Right renal pelvis (tissue), 4 donors: ENCODE data around the gene OXA1L. TPM values are rescaled to one million over a fixed set of nuclear protein-coding genes. Genes with fewer than 3 reads are reported as not detected.
"Not testable (repeated sequence)": the region's sequence is repeated elsewhere in the genome, so short reads cannot be mapped to it uniquely, and the experiment has no call there.

Experiments
- DNase-seq, 4 donors: peaks; one replicate each; pipeline ENCODE4 v3.0.0-alpha.2; 2013; ENCODE audit warnings: low read depth in 4 of 4, low spot score in 3 of 4, missing footprints in 1 of 4
- polyA plus RNA-seq, 4 donors: library from polyadenylated mRNA; unstranded; fragments of 120-200 nt; gene quantifications; one replicate each; pipeline ENCODE4 v1.2.1, GENCODE V29; 2013; ENCODE audit not compliant: insufficient read length in 4 of 4

OXA1L gene
- polyA plus RNA-seq, 4 donors: 131 to 150 (median 139) TPM

DNA sequence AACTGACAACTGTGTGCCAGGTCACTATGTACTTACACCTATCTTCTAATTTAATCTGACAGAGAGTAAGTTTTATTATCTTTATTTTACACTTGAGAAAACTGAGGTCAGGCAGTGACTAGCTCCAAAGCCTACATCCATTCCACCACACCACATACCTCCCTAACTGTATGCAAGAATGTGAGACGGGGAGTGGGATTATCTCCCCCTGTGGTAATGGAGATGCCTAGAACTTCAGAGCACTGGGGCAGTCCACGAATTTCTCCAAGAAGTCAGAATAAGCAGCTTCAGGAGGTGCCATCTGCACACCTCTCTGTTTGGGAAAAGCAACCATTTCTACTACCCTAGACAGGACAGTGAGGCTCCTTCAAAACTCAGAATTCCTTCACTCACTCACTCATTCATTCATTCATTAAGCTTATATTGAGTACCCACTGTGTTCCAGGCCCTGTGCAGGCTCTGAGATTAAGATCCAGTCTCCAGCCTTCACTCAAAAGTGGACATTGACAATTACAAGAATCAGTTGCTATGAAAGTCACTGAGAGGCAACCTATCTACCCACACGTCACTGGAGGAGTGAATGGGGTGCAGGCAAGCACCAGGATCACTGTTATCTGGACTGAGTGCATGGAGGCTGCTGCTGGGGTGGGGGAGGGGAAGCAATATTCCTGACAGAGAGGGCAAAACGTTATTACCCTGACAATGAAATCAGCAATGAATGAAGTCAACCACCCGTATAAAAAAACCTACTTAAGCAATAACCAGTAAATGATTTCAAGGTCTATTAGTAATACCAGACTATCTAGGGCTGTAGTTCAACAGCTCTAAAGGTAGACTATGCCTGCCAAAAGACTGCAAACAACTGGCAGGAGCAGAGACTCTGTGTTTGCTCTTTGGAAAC, 30.8 kb downstream of the OXA1L start:
- DNase-seq: no peak

DNA sequence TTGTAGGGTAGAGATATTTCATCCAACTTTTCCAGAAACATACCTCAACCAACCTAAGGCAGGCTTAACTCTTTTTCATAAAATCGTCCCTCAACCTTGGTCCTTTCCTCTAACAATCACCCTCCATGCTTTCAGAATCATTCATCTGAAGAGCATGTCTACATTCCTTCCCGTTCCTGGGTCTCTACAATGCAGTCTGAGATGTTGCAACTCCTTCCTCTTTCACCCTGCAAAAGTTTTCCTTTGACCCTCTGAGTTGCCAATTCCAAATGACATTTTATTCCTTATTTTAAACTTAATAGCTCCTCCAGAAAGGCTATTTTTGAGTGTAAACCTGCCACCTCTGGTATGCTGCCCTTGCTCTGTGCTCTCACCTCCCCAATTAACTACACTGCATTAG, 32.0 kb downstream of the OXA1L start:
- no peak for DNase-seq

DNA sequence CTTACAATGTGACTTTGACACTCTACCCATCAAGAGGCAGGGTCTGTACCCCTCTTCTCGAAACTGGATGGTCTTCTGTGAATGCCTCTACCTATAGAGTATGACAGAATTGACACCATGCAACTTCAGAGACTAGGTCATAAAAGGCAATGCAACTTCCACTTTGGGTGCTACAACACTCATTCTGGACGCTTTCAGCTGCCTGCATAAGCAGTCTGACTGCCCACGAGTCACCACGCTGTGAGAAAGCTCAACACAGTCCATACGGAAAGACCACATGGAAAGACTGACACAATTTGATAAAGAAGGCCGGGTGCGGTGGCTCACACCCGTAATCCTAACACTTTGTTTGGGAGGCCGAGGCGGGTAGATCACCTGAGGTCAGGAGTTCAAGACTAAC, 33.9 kb downstream of the OXA1L start:
- no peak for DNase-seq

DNA sequence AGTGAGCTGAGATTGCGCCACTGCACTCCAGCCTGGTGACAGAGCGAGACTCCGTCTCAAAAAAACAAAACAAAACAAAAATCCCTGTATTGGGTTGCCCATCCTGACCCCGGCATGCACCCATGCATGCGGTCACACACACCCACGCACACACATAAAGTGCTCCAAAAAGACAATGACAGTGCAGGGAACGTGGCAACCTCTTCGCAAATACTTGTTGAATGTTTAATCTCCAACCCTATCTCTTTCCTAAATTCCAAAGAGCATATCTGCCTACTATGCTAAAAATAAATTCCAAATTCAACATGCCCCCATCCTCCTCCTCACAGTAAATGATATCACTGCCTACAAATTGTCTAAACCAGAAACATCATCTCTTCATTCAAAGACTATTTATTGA, 35.2 kb downstream of the OXA1L start:
- DNase-seq: no peak

DNA sequence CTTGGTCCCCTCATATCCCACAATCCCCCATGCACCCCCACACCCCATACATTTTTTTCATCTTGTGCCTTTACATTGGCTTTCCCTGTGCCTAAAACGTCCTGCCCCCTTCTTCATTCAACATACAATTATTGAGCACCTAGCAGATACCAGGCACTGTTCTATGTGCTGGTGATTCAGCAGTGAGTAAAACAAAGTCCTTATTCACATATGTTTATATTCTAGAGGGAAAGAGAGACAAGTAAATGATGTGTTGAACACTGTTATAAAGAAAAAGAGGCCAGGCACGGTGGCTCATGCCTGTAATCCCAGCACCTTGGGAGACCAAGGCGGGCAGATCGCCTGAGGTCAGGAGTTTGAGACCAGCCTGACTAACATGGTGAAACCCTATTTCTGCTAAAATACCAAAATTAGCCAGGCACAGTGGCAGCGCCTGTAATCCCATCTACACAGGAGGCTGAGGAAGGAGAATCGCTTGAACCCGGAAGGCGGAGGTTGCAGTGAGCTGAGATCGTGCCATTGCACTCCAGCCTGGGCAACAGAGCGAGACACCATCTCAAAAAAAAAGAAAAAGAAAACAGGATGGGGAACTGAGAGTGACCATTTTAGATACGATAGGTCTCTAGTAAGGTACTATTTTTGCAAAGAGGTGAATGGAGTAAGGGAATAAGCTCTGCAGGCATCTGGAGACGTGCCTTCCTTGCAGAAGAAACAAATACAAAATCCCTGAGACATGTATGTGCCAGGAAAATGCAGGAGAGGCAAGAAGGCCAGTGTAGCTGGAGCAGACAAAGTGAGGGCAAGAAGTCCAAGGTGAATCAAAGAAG, 36.6 kb downstream of the OXA1L start:
- DNase-seq: no peak

DNA sequence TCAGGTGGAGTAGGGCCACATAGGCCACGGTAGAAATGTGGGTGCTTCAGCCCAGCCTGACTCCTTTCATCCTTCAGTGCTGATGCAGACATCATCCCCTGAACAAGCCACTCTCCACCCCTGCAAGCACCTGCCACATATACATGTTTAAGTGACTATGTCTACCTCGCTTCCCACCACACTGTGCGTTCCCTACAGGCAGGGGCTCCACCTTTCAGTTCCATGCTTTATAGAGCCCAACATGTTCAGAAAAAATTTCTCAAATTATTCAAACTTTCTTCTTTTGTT, 37.1 kb downstream of the OXA1L start:
- DNase-seq: no peak

DNA sequence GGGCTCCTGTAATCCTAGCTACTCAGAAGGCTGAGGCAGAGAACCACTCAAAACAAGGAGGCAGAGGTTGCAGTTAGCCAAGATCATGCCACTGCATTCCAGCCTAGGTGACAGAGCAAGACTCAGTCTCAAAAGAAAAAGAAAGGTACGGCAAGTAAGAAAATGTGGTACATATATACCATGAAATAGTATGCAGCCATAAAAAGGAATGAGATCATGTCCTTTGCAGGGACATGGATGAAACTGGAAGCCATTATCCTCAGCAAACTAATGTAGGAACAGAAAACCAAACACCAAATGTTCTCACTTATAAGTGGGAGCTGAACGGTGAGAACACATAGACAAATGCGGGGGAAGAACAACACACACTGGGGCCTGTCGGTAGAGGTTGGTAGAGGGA, 38.7 kb downstream of the OXA1L start:
- DNase-seq: not testable (repeated sequence)

DNA sequence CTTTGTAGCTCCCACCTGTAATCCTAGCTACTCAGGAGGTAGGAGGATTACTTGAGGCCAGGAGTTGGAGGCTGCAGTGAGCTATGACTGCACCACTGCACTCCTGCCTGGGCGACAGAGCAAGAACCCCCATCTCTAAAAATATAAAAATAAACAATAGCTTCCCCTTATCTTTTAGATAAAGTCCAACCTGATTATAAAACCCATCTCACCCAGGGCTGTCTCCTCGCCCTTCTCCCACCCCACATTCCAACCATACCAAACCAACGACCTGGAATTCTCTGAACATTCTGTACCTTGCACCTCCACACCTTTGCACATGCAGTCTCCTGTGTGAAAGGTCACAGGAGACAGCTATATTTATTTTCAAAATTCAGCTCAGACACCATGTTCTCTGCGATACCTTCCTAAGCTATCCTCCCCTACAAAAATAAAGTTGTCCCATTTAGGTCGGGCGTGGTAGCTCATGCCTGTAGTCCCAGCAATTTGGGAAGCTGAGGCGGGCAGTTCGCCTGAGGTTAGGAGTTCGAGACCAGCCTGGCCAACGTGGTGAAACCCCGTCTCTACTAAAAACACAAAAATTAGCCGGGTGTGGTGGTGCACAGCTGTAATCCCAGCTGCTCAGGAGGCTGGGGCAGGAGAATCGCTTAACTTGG, 41.1 kb downstream of the OXA1L start:
- no peak for DNase-seq

DNA sequence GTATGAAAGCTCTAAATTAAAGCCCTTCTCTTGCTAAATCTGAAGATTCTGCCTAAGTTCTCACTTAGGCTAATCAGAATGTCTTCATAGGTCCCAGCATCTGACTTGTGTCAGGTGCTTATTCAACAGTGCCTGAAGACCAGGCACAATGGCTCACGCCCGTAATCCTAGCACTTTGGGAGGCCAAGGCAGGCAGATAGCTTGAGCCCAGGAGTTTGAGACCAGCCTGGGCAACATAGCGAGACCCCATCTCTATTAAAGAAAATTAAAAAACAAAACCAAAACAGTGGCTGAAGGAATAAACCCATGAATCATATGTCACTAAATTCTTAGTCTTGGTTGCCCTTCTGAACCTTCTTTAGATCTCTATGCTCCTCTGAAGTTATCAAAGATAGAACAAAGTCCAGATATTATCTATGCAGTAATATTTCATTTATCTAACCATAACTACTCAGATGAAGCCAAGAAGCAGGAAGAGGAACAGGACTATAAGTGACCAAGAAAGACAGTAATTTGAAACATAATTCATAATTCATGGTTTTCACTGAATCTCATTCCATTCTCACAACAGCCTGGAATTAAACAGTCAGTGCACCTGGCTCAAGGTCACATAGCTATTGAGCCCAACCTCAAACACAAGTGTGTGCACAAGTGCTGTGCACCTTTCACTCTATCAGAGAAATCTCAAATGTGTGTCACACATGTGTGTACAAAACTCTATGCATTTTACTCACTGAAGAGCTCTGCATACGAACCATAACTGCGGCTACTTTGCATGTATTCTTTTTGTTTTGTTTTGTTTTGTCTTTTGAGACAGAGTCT, 42.1 kb downstream of the OXA1L start:
- no peak for DNase-seq

DNA sequence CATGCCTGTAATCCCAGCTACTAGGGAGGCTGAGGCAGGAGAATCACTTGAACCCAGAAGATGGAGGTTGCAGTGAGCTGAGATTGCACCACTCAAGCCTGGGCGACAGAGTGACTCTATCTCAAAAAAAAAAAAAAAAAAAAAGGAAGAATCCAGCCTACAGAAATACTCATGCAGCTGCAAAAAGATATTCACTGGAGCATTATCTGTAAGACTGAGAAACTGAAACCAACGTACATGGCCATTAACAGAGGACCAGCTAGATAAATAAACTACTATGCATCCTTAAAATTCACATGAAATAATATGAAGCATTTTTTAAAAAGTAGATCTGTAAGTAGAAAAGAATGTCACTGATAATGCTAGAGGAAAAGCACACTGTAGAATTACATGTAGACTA, 45.2 kb downstream of the OXA1L start:
- DNase-seq: no peak

DNA sequence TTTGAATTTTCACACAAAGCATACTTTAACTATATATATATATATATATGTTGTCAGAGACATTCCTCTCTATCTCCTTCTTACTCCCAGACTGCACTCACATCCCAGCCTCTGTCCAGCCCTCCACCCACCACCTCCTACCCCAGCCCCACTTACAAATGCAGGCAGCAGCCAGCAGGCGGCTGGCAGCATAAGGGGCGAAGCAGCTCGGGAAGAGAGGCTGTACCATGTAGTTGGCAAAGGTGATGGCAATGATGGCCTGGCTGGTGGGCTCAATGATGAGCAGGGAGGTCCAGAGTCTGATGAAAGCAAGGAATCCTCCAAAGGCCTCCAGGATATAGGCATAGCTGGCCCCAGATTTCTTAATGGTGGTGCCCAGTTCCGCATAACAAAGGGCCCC, 46.3 kb downstream of the OXA1L start:
- no peak for DNase-seq

DNA sequence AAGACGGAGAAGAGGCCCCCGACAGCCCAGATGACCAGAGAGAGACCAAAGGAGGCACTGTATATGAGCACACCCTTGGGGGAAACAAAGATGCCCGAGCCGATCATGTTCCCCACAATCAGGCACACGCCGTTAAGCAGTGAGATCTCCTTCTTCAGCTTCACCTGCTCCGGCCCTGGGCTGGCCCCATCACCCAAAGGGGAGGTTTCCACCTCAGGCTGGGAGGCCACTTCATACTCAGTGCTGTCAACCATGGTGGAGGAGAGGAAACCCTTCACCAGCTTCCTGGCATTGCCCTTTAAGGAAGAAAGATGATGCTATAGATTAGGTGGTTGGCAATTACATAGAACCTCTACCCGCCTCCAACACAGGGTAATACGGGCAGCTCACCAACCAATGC, 46.7 kb downstream of the OXA1L start:
- DNase-seq: no peak

DNA sequence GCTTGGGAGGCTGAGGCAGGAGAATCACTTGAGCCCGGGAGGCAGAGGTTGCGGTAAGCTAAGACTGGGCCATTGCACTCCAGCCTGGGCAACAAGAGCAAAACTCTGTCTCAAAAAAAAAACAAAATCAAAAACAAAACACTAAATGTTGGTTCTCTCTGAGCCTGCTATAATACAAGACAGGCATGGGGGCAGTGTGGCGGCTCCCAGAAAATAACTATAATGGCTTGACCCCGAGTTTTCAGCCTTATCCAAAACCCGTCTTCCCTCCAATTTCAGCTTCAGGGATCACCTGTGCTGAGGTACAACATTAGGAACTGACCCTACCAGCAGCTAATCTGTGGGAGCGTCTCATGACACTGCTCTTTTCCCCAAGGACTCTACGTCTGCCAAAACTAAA, 47.9 kb downstream of the OXA1L start:
- DNase-seq: no peak

DNA sequence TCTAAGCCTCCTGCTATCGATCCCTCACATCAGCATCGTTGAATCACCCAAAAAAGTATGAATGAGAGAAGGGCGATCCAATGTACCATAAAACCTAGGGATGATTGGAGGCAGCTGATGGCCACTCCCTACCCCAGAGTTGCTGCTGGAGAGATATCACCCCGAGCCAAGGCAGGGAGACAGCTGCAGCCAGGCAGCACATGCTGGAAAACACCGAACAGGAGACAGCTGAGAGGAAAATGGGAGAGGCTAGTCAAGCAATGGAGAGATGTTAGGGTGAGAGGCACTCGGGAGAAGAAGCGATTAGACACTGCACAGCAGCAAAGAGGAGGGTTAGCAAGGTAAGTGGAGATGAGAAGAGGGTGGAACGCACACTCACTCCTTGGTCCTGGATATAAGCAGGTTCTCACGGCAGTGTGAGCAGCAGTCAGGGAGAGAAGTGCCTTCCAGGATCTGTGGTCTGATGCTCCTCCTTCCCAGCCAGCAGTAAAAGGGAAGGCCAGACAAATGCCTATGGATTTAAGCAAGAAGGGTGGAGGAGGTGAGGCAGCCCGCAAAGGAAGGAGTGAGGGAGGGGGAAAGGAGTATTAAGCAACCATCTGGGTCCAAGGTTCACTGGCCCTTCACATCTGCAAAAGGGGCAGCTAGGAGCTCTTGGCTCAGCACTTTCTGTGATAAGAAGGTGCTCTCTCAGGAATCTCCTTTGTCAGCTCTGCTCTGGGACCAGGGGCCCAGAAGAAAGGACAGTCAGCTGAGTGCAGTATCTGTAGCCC, 48.6 kb downstream of the OXA1L start, which contains the start of gene SLC7A7:
SLC7A7 (minus strand) TSS at position 495 of the 773 bp plus-strand sequence. CDS start 2,037 bp downstream, outside the sequence.
- DNase-seq: no peak

DNA sequence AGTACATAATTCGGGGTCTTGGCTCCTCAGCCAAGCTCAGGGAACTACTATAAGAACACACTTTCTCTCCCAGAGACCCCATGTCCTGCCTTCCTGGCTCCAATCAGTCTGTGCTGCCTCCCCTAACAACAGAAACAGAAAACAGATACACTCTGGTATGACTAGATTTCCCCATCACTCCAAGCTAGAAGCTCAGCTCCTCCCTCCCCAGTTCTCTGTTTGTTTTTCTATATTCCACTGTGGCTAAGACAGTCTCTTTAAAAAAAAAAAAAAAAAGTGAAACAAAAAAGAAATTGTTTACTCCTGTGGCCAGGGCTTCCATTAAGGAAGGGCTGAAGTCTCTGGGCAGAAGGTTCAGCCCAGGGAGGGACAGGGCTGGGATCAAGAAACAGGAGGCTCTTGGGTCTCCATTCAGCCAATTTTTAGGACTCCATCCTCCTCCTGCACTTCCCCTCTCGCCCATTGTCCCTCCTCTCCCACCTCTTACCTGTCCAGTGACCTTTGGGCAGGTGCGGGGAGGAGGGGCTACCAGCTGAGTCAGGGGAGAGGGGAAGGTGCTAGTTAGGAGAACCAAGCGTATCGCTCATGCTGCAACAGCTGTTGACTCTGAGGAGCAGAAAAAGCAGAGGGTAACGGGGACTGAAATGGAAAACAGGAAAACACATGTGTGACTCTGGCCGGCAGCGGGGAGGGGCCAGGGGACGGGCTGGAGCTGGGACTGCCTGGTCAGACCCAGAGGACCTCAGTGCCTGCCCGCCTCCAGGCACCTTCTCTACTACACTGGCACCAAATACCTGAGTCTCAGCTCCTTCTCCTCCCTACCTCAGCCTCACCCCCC, 52.9 kb downstream of the OXA1L start:
- no peak for DNase-seq

DNA sequence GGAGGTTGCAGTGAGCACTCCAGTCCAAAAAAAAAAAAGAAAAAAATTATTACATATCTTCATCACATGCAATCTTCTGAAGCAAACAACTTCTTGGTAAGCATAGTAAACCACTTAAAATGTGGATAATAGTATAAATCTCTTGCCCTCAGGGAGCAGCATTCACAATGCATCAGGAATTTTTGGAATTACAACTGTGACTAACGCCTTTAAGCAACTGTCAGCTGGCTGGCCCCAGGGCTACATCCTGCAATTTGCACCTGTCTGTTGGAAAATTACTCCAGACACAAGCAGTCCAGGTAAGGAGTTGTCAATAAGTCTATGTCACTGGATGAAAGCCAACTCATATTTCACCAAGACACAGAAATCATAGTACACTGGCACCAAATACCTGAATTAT, 54.2 kb downstream of the OXA1L start:
- DNase-seq: no peak

DNA sequence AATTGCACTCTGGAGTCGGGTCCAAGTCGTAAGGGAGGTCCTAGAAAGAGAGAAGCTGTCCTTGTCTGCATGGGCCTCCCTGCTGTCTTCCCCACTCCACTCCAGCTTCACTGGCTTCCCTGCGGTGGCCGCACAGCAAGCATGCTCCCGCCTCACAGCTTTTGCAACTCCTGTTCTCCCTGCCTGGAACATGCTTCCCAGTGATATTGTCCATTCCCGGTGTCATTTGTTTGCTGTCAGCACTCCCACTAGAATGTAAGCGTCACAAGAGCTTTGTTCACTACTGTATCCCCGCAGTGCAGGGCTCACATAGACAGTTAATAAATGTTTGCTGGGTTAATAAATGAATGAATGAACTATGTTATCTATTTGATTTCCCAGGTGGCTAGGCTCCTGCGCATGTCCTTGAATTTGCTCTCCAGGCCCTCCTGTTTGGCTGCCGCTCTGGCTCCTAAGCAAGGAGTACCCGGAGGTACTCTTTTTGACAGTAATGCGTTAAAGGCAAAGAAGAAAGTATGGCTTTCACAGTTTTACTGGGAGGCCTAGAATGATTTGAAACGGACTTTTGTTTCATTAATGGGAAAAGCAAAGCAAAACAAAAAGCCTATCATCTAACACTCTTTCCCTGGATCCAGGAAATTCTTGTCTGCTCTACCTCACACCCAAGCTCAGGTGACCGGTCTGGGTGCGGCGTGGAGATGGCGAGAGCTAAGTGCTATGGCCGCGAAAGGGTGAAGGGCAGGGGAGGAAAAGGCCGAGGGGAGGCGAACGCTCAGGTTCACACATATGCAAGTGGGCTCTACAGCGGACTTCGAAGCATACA, 54.9 kb downstream of the OXA1L start:
- DNase-seq: no peak

DNA sequence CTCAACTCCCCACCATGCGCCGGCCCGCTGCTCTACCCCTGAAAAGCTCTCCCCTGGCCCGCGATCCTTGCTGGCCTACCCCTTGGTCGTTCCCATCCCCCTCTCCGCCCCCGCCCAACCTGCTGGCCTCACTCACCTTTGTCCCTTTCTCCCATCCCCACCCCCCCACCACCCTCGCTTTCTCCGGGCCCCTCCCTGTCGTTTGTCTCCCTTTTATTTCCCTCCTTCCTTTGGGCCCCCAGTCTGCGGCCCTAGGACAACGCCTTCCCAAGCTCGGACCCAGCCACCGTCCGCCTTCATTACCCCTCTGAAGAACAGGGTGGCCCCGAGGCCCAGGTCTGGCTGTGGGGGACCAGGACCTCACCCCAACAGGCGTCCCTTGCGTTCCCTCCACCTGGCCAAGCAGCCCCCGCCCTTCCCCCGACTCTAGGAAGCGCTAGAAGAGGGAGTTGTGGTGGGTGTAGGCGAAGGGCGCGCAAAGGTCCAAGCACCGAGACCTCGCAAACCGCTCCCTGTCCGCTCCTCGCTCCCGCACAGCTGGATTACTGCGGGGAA, 55.6 kb downstream of the OXA1L start:
- no peak for DNase-seq
